Measurements from ENCODE around the gene RHEBL1.

The RHEBL1 gene

DNA sequence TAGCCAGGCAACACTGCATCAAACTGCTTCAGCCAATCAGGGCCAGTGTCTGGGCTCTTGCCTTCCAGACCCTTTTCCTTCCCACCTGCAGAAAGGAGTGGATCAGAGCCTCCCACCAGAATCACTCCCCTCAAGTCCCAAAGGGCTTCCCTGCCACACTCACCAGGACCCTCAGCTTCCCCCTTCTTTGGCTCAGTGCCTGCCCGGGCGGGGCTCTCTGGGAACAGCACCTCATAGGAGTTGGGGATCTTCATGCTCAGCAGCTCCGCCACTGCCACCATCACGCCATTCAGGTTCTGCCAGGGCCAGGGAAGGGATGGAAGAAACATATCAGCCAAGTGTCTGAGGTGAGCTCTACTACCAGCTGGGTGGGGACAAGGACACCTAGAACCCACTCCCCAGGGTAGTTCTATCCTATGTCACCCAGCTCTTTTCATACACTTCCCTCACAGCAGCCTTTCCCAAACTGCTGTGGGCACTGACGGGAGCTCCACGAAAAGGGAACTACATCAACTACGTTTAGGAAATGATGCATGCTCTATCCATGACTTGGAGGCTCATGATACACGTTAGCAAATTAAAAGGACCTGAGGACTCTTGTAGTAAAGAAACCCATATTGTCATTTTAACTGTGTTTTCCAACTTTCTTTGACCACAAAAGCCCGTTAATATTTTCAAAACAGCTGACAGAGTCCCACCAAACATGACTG is 41.8 kb downstream of the RHEBL1 start:
- TF ChIP-seq, protein P1, sequence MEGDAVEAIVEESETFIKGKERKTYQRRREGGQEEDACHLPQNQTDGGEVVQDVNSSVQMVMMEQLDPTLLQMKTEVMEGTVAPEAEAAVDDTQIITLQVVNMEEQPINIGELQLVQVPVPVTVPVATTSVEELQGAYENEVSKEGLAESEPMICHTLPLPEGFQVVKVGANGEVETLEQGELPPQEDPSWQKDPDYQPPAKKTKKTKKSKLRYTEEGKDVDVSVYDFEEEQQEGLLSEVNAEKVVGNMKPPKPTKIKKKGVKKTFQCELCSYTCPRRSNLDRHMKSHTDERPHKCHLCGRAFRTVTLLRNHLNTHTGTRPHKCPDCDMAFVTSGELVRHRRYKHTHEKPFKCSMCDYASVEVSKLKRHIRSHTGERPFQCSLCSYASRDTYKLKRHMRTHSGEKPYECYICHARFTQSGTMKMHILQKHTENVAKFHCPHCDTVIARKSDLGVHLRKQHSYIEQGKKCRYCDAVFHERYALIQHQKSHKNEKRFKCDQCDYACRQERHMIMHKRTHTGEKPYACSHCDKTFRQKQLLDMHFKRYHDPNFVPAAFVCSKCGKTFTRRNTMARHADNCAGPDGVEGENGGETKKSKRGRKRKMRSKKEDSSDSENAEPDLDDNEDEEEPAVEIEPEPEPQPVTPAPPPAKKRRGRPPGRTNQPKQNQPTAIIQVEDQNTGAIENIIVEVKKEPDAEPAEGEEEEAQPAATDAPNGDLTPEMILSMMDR (IDR thresholded peaks at IDR 0.05; ENCODE audit: extremely low read depth, insufficient read depth, missing control alignments) = no peak
- in situ Hi-C loops (cut with MboI; ENCODE audit: low pct_unique_long_range_greater_than_20kb, low sequenced_read_pairs, unreplicated experiment) = no loop called here
- DNase-seq (ENCODE audit: low spot score) = no peak

DNA sequence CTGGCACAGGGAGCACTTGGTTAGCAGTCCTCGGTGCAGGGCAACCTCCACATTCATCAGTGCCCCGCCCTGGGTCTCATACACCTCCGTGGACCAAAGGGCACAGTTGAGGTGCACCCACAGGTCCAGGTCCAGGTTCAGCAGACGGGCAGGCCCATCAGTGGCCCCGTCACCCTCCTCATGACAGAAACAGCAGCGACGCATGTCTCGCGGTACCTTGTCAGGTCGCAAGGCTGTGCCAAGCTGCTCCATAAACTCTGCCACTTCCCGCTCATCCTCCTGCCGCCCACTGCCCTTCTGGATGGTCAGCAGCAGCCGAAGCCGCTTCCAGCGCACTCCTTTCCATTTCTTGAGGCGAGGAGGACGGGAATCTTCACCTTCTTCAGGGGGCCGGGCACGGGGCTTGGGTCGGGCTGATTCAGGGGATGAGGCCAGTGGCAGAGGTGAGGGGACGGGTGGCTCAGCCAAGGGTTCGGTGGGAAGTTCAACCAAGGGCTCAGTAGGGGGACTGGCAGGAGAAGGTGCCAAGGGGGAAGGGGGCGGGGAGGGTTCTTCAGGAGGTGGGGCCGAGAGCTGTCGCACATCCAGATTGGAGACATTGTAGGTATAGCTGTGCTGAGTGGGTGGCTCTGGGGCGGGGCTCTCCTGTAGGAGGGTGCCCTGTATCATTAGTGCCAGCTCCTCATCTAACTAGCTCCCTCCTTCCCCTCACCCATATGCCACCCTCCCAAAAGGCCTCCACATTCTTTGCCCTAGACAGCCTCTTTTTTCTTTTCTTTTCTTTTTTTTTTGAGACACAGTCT is 42.9 kb downstream of the RHEBL1 start:
- in situ Hi-C loops (cut with MboI; ENCODE audit: low pct_unique_long_range_greater_than_20kb, low sequenced_read_pairs, unreplicated experiment) = no loop called here
- TF ChIP-seq, protein P1 (IDR thresholded peaks at IDR 0.05; ENCODE audit: extremely low read depth, insufficient read depth, missing control alignments) = no peak
- no peak for DNase-seq (ENCODE audit: low spot score)

DNA sequence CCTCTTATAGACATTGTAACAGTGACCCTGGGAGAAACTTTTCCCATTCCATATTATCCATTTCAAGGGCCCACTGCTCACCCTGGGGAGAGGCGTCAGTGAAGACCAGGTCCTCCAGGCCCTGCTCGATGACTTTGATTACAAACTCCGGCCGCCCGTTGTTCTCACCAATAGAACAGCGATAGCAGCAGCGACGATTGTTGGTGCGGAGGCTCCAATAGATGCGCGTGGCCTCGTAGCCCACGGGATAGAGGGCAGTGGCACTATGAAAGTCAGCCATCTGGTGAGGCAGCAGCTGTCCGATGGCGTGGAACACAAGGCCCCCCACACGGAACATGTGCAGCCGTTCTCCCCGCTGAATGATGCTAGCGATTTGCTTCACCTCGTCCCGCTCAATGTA is 43.7 kb downstream of the RHEBL1 start:
- in situ Hi-C loops (cut with MboI; ENCODE audit: low pct_unique_long_range_greater_than_20kb, low sequenced_read_pairs, unreplicated experiment) = no loop called here
- TF ChIP-seq, protein P1 (IDR thresholded peaks at IDR 0.05; ENCODE audit: extremely low read depth, insufficient read depth, missing control alignments) = no peak
- no peak for DNase-seq (ENCODE audit: low spot score)

DNA sequence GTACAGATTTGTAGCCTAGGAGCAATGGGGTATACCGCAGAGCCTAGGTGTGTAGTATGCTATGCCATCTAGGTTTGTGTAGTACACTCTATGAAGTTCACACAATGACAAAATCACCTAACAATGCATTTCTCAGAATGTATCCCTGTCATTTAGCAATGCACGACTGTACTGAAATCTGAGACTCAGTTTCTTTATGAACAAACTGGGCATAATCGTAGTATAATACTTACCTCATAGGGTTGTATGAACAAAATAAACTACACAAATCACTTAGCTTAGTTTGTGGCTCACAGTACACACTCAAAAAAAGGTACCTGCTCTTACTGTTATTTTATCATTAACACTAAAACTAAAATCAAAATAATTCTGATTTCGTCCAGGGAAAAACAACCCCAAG is 44.3 kb downstream of the RHEBL1 start:
- TF ChIP-seq, protein P1 (IDR thresholded peaks at IDR 0.05; ENCODE audit: extremely low read depth, insufficient read depth, missing control alignments) = no peak
- no peak for DNase-seq (ENCODE audit: low spot score)
- in situ Hi-C loops (cut with MboI; ENCODE audit: low pct_unique_long_range_greater_than_20kb, low sequenced_read_pairs, unreplicated experiment) = no loop called here

DNA sequence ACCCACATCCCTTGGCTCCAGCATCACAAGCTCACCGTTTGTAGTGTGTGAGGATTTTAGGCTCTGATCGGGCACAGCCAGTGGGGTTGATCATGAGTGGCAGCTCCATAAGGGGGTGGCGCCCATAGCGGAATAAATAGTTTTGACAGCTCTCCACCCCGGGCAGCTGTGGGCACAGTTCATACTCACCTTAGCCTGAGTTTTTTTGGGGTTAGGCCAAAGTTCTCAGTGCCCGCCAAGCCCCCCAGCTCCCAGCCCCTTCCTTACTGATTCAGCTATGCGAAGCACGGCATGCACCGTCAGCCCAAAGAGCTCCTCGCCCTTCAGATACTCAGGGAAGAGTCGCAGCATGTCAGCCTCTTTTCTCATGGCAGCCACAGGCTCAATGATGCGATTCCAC is 45.2 kb downstream of the RHEBL1 start:
- TF ChIP-seq, protein P1 (IDR thresholded peaks at IDR 0.05; ENCODE audit: extremely low read depth, insufficient read depth, missing control alignments) = no peak
- DNase-seq (ENCODE audit: low spot score) = no peak
- in situ Hi-C loops (cut with MboI; ENCODE audit: low pct_unique_long_range_greater_than_20kb, low sequenced_read_pairs, unreplicated experiment) = no loop called here

DNA sequence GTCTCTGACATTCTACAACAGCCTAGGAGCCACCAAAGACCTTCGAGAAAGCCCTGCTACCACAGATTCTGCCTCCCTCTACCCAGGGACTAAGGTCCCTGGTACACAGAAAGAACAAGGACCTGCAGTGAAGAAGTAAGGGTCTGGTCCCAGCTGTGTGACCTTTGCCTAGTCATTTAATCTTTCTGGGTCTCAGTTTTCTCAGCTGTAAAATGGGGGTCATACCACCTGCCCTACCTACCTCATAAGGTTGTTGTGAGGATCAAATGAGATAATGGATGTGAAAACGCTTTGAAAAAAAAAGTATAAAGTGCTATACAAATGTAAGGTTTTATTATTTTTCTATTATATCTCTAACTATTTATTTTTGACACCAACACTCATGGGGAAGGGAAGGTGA is 46.0 kb downstream of the RHEBL1 start:
- no peak for DNase-seq (ENCODE audit: low spot score)
- in situ Hi-C loops (cut with MboI; ENCODE audit: low pct_unique_long_range_greater_than_20kb, low sequenced_read_pairs, unreplicated experiment) = no loop called here
- TF ChIP-seq, protein P1 (IDR thresholded peaks at IDR 0.05; ENCODE audit: extremely low read depth, insufficient read depth, missing control alignments) = no peak
